GM23338 (cell line): ENCODE data around the gene TPST1. TPM values are rescaled to one million over a fixed set of nuclear protein-coding genes. Genes with fewer than 3 reads are reported as not detected.
"Not testable (repeated sequence)": the region's sequence is repeated elsewhere in the genome, so short reads cannot be mapped to it uniquely, and the experiment has no call there.

ENCODE experiments used
- ATAC-seq: fragments of 200-7000 bp; cut with Tn5 transposase; 3 replicates; pipeline ENCODE4 v1.9.1; 2020
- DNase-seq: peaks from one replicate; pipeline ENCODE4 v3.0.0-alpha.2; 2015; ENCODE audit warnings: low spot score
- H2AFZ ChIP-seq: fragments of 200-600 bp; sonication (generic); 2 replicates; pipeline ENCODE4 v1.8.0; 2016; ENCODE audit warnings: antibody characterized with exemption, mild to moderate bottlenecking, moderate library complexity
- H3F3A ChIP-seq: fragments of 200-600 bp; sonication (generic); replicated peaks from 2 replicates; pipeline ENCODE4 v1.8.0; 2017; ENCODE audit warnings: antibody characterized with exemption, mixed run types, low read depth
- H3K27ac ChIP-seq: fragments of 200-600 bp; sonication (generic); 2 replicates; pipeline ENCODE4 v1.6.1; 2016; ENCODE audit warnings: low read depth
- H3K27me3 ChIP-seq: fragments of 200-600 bp; sonication (generic); 2 replicates; pipeline ENCODE4 v1.8.0; 2016; ENCODE audit warnings: mild to moderate bottlenecking, mixed run types, moderate library complexity; ENCODE audit not compliant: insufficient read depth
- H3K36me3 ChIP-seq: fragments of 200-600 bp; sonication (generic); 2 replicates; pipeline ENCODE4 v1.8.0; 2016; ENCODE audit warnings: mild to moderate bottlenecking; ENCODE audit not compliant: insufficient read depth
- H3K4me1 ChIP-seq: fragments of 200-600 bp; sonication (generic); 2 replicates; pipeline ENCODE4 v1.8.0; 2016; ENCODE audit warnings: mild to moderate bottlenecking, moderate library complexity; ENCODE audit not compliant: insufficient read depth
- H3K4me2 ChIP-seq: fragments of 200-600 bp; sonication (generic); 2 replicates; pipeline ENCODE4 v1.7.1; 2017; ENCODE audit warnings: mixed run types
- H3K4me3 ChIP-seq: fragments of 200-600 bp; sonication (generic); 2 replicates; pipeline ENCODE4 v1.6.1; 2016; ENCODE audit warnings: mixed run types
- H3K79me2 ChIP-seq: fragments of 200-600 bp; sonication (generic); replicated peaks from 2 replicates; pipeline ENCODE4 v1.8.0; 2017; ENCODE audit warnings: mild to moderate bottlenecking; ENCODE audit not compliant: insufficient read depth
- H3K9me2 ChIP-seq: fragments of 200-600 bp; sonication (generic); 2 replicates; pipeline ENCODE4 v1.8.0; 2017; ENCODE audit not compliant: insufficient read depth
- H4K20me1 ChIP-seq: fragments of 200-600 bp; sonication (generic); replicated peaks from 2 replicates; pipeline ENCODE4 v1.8.0; 2017; ENCODE audit warnings: mild to moderate bottlenecking; ENCODE audit not compliant: insufficient read depth
- H3K27ac Mint-ChIP-seq: 2 replicates; pipeline ENCODE4 v1.8.0; 2020; ENCODE audit warnings: inconsistent platforms, mild to moderate bottlenecking, moderate library complexity, mixed read lengths
- H3K27me3 Mint-ChIP-seq: 3 replicates; pipeline ENCODE4 v1.8.0; 2022; ENCODE audit warnings: low read depth, mild to moderate bottlenecking, moderate library complexity, mixed read lengths, inconsistent platforms; ENCODE audit not compliant: insufficient read depth, poor library complexity
- H3K36me3 Mint-ChIP-seq: 3 replicates; pipeline ENCODE4 v1.8.0; 2021; ENCODE audit warnings: low read depth, mild to moderate bottlenecking, inconsistent platforms, moderate library complexity, mixed read lengths
- H3K4me1 Mint-ChIP-seq: 3 replicates; pipeline ENCODE4 v1.8.0; 2020; ENCODE audit warnings: mild to moderate bottlenecking, inconsistent platforms, mixed read lengths
- H3K4me3 Mint-ChIP-seq: 3 replicates; pipeline ENCODE4 v1.8.0; 2021; ENCODE audit warnings: moderate library complexity, mild to moderate bottlenecking, inconsistent platforms, mixed read lengths
- H3K9me3 Mint-ChIP-seq: 3 replicates; pipeline ENCODE4 v1.8.0; 2020; ENCODE audit warnings: moderate library complexity, mild to moderate bottlenecking, inconsistent platforms, mixed read lengths
- EZH2 ChIP-seq: fragments of 200-600 bp; sonication (generic); IDR thresholded peaks from one replicate; pipeline ENCODE4 v1.8.0; 2017; ENCODE audit warnings: antibody characterized with exemption, mild to moderate bottlenecking, low read depth; ENCODE audit not compliant: unreplicated experiment
- EZH2phosphoT487 ChIP-seq: fragments of 200-600 bp; sonication (generic); IDR thresholded peaks from one replicate; pipeline ENCODE4 v1.8.1; 2018; ENCODE audit warnings: antibody characterized with exemption; ENCODE audit not compliant: unreplicated experiment
- POLR2AphosphoS5 ChIP-seq: IDR thresholded peaks from 2 replicates; pipeline ENCODE4 v1.6.1; 2016; ENCODE audit warnings: antibody characterized with exemption, low read depth
- STAT1 ChIP-seq: IDR thresholded peaks from one replicate; pipeline ENCODE4 v1.6.1; 2016; ENCODE audit warnings: antibody characterized with exemption; ENCODE audit not compliant: unreplicated experiment
- ZNF114 ChIP-seq: fragments of 250-450 bp; sonication (Bioruptor Pico); IDR thresholded peaks from 2 replicates; pipeline ENCODE4 v1.5.0; 2020; ENCODE audit warnings: mild to moderate bottlenecking, moderate library complexity
- ZNF331 ChIP-seq: fragments of 250-450 bp; sonication (Bioruptor Pico); IDR thresholded peaks from 2 replicates; pipeline ENCODE4 v1.5.0; 2020; ENCODE audit warnings: low read depth, mild to moderate bottlenecking, moderate library complexity
- polyA plus RNA-seq: library from polyadenylated mRNA; unstranded; fragments of >200 nt; fragmentation: Nextera tagmentation; extraction: Ambion mirVana; gene quantifications from 2 replicates; pipeline ENCODE4 v1.2.1, GENCODE V29; 2016
- total RNA-seq: library from RNA; depleted of rRNA; stranded (reverse); fragments of >200 nt; shearing (Covaris generic); gene quantifications from 2 replicates; pipeline ENCODE4 v1.2.3, GENCODE V29; 2014
- TF ChIP-seq, protein P1 (sequence below): IDR thresholded peaks from one replicate; pipeline ENCODE4 v1.6.1; 2018; ENCODE audit warnings: antibody characterized with exemption; ENCODE audit not compliant: unreplicated experiment
- TF ChIP-seq, protein P2 (sequence below): IDR thresholded peaks from 2 replicates; pipeline ENCODE4 v1.6.1; 2016; ENCODE audit warnings: antibody characterized with exemption
- TF ChIP-seq, protein P3 (sequence below): fragments of 250-450 bp; sonication (Bioruptor Pico); IDR thresholded peaks from 2 replicates; pipeline ENCODE4 v1.5.0; 2020; ENCODE audit warnings: mild to moderate bottlenecking, moderate library complexity

Gene TPST1
- total and polyA plus RNA-seq, 2 experiments from 2014 or later: 10.7 to 19.2 TPM

DNA sequence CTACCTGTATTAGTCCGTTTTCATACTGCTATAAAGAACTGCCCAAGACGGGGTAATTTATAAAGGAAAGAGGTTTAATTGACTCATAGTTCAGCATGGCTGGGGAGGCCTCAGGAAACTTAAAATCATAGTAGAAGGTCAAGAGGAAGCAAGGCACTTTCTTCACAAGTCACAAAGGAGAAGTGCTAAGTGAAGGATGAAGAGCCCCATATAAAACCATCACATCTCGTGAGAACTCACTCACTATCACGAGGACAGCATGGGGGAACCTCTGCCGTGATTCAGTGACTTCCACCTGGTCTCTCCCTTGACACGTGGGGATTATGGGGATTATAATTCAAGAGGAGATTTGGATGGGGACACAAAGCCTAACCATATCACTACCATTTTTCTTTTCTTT lies 119.9 kb downstream of the TPST1 start:
- H3K4me3 ChIP-seq, ATAC-seq, H3K79me2 ChIP-seq, H3K9me2 ChIP-seq, H3K4me3 Mint-ChIP-seq, H3K27me3 ChIP-seq, H3K4me1 ChIP-seq, H3K27ac ChIP-seq, H2AFZ ChIP-seq, DNase-seq, H3K27me3 Mint-ChIP-seq, H4K20me1 ChIP-seq, H3K4me2 ChIP-seq, H3K36me3 ChIP-seq, H3K4me1 Mint-ChIP-seq, H3K27ac Mint-ChIP-seq, H3F3A ChIP-seq: not testable (repeated sequence)
- Mint-ChIP-seq H3K36me3 (peaks cover 22% of the 10 kb centered on the region), H3K9me3 (peaks cover 22% of the 10 kb centered on the region)

DNA sequence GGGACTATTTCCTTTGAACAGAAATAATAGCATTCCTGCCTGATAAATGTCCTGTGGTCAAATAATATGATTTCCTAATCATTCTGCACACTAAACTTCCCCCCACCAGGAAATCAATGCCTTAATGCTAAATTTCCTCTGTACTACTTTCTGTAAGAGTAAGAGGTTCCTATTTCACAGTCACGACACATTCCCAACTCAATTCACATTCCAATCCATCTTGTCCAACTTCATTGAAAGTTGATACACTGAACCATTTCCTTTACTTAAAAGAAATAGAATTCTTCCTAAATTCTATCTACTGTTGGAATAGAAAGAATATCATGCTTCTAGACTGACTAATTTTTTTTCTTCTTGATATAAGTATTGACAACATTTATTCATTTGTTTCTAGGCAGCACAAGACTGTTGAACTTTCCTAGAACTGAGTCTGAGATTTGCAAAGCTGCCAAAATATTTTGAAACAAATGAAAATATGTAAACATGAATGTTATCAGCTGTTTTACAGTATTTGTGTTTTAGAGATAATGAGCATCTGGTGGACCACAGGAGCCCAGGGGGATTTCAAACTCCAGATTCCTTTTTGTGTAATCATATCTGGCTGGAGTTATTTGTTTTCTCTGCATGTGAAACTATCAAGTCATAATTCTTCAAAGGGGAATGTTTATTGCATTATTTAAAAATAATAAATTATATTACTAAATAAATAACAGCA lies 121.5 kb downstream of the TPST1 start:
- H3K27me3 ChIP-seq: no peaks in the 10 kb centered on the region
- TF ChIP-seq POLR2AphosphoS5: no peak
- no peak for TF ChIP-seq ZNF114
- TF ChIP-seq, protein P1, sequence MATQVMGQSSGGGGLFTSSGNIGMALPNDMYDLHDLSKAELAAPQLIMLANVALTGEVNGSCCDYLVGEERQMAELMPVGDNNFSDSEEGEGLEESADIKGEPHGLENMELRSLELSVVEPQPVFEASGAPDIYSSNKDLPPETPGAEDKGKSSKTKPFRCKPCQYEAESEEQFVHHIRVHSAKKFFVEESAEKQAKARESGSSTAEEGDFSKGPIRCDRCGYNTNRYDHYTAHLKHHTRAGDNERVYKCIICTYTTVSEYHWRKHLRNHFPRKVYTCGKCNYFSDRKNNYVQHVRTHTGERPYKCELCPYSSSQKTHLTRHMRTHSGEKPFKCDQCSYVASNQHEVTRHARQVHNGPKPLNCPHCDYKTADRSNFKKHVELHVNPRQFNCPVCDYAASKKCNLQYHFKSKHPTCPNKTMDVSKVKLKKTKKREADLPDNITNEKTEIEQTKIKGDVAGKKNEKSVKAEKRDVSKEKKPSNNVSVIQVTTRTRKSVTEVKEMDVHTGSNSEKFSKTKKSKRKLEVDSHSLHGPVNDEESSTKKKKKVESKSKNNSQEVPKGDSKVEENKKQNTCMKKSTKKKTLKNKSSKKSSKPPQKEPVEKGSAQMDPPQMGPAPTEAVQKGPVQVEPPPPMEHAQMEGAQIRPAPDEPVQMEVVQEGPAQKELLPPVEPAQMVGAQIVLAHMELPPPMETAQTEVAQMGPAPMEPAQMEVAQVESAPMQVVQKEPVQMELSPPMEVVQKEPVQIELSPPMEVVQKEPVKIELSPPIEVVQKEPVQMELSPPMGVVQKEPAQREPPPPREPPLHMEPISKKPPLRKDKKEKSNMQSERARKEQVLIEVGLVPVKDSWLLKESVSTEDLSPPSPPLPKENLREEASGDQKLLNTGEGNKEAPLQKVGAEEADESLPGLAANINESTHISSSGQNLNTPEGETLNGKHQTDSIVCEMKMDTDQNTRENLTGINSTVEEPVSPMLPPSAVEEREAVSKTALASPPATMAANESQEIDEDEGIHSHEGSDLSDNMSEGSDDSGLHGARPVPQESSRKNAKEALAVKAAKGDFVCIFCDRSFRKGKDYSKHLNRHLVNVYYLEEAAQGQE: no peak
- TF ChIP-seq STAT1: no peak
- no peak for TF ChIP-seq ZNF331
- TF ChIP-seq, protein P2, sequence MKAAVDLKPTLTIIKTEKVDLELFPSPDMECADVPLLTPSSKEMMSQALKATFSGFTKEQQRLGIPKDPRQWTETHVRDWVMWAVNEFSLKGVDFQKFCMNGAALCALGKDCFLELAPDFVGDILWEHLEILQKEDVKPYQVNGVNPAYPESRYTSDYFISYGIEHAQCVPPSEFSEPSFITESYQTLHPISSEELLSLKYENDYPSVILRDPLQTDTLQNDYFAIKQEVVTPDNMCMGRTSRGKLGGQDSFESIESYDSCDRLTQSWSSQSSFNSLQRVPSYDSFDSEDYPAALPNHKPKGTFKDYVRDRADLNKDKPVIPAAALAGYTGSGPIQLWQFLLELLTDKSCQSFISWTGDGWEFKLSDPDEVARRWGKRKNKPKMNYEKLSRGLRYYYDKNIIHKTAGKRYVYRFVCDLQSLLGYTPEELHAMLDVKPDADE: no peak
- no peak for TF ChIP-seq EZH2
- no peak for TF ChIP-seq EZH2phosphoT487
- TF ChIP-seq, protein P3, sequence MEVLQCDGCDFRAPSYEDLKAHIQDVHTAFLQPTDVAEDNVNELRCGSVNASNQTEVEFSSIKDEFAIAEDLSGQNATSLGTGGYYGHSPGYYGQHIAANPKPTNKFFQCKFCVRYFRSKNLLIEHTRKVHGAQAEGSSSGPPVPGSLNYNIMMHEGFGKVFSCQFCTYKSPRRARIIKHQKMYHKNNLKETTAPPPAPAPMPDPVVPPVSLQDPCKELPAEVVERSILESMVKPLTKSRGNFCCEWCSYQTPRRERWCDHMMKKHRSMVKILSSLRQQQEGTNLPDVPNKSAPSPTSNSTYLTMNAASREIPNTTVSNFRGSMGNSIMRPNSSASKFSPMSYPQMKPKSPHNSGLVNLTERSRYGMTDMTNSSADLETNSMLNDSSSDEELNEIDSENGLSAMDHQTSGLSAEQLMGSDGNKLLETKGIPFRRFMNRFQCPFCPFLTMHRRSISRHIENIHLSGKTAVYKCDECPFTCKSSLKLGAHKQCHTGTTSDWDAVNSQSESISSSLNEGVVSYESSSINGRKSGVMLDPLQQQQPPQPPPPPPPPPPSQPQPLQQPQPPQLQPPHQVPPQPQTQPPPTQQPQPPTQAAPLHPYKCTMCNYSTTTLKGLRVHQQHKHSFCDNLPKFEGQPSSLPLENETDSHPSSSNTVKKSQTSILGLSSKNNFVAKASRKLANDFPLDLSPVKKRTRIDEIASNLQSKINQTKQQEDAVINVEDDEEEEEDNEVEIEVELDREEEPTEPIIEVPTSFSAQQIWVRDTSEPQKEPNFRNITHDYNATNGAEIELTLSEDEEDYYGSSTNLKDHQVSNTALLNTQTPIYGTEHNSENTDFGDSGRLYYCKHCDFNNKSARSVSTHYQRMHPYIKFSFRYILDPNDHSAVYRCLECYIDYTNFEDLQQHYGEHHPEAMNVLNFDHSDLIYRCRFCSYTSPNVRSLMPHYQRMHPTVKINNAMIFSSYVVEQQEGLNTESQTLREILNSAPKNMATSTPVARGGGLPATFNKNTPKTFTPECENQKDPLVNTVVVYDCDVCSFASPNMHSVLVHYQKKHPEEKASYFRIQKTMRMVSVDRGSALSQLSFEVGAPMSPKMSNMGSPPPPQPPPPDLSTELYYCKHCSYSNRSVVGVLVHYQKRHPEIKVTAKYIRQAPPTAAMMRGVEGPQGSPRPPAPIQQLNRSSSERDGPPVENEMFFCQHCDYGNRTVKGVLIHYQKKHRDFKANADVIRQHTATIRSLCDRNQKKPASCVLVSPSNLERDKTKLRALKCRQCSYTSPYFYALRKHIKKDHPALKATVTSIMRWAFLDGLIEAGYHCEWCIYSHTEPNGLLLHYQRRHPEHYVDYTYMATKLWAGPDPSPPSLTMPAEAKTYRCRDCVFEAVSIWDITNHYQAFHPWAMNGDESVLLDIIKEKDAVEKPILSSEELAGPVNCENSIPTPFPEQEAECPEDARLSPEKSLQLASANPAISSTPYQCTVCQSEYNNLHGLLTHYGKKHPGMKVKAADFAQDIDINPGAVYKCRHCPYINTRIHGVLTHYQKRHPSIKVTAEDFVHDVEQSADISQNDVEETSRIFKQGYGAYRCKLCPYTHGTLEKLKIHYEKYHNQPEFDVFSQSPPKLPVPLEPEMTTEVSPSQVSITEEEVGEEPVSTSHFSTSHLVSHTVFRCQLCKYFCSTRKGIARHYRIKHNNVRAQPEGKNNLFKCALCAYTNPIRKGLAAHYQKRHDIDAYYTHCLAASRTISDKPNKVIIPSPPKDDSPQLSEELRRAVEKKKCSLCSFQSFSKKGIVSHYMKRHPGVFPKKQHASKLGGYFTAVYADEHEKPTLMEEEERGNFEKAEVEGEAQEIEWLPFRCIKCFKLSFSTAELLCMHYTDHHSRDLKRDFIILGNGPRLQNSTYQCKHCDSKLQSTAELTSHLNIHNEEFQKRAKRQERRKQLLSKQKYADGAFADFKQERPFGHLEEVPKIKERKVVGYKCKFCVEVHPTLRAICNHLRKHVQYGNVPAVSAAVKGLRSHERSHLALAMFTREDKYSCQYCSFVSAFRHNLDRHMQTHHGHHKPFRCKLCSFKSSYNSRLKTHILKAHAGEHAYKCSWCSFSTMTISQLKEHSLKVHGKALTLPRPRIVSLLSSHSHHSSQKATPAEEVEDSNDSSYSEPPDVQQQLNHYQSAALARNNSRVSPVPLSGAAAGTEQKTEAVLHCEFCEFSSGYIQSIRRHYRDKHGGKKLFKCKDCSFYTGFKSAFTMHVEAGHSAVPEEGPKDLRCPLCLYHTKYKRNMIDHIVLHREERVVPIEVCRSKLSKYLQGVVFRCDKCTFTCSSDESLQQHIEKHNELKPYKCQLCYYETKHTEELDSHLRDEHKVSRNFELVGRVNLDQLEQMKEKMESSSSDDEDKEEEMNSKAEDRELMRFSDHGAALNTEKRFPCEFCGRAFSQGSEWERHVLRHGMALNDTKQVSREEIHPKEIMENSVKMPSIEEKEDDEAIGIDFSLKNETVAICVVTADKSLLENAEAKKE (CRISPR knock-in tag): no peak

More for the DNA sequence above, 121.5 kb downstream of the TPST1 start:
- Mint-ChIP-seq H3K36me3 (peaks cover 9% of the 10 kb centered on the region), H3K27ac (no peak overlapping the region), H3K9me3 (peaks cover 8% of the 10 kb centered on the region; the same call in 2 of the 3 replicates), H3K4me3 (no peak overlapping the region), H3K27me3 (peaks cover 7% of the 10 kb centered on the region), H3K4me1 (peaks cover 4% of the 10 kb centered on the region; the same call in 1 of the 3 replicates)
- Histone ChIP-seq H4K20me1 (0 out of 2 replicates have a peak, but pooled peaks cover under 1% of the 10 kb centered on the region), H3K4me3 (no peak overlapping the region), H3K27ac (no peak overlapping the region), H3K4me2 (no peak overlapping the region), H3K4me1 (0 out of 2 replicates have a peak, but pooled peaks cover 3% of the 10 kb centered on the region), H3K79me2 (no peaks in the 10 kb centered on the region), H3F3A (no peaks in the 10 kb centered on the region), H3K36me3 (0 out of 2 replicates have a peak, but pooled peaks cover 3% of the 10 kb centered on the region), H3K9me2 (no peaks in the 10 kb centered on the region), H2AFZ (no peak overlapping the region)
- DNase-seq (no peak), ATAC-seq (no peak)
